Caco-2 (cell line): ENCODE results near the gene CDK17. TPM values are rescaled to one million over a fixed set of nuclear protein-coding genes. Genes with fewer than 3 reads are reported as not detected.

Source experiments
- BruUV-seq: library from RNA; stranded (reverse); fragments of 400-500 nt; replicated peaks from 2 replicates; lab custom pipeline; 2021; lab: Mats Ljungman, UMichigan
- CTCF ChIA-PET: fragments of 300-600 bp; sonication (Branson Sonifier 250); formaldehyde crosslinking; loops from one replicate; lab custom pipeline; 2022; ENCODE audit warnings: antibody characterized with exemption; lab: Charles Lee
- POLR2A ChIA-PET: fragments of 300-600 bp; sonication (Branson Sonifier 250); formaldehyde crosslinking; loops from one replicate; lab custom pipeline; 2022; ENCODE audit warnings: antibody characterized with exemption; lab: Charles Lee
- DNase-seq, 2 experiments: peaks; one replicate each; pipeline versions ENCODE4 v3.0.0 to v3.0.0-alpha.2; 2020 to 2022
- H3K27me3 ChIP-seq: replicated peaks from 2 replicates; pipeline ENCODE4 v1.6.0; 2011; ENCODE audit warnings: low read length; ENCODE audit not compliant: control insufficient read depth, insufficient read depth
- H3K36me3 ChIP-seq: 2 replicates; pipeline ENCODE4 v1.5.1; 2011; ENCODE audit warnings: low read length; ENCODE audit not compliant: control insufficient read depth, insufficient read depth
- H3K4me1 ChIP-seq: fragments of 250-450 bp; sonication (Bioruptor Pico); 2 replicates; pipeline ENCODE4 v1.5.1; 2020; ENCODE audit warnings: mild to moderate bottlenecking
- H3K4me3 ChIP-seq: 2 replicates; pipeline ENCODE4 v1.5.1; 2011; ENCODE audit warnings: low read depth, mild to moderate bottlenecking, control low read depth, low read length
- H3K9me3 ChIP-seq: fragments of 250-450 bp; sonication (Bioruptor Pico); 2 replicates; pipeline ENCODE4 v1.5.1; 2020; ENCODE audit warnings: mild to moderate bottlenecking, moderate library complexity
- H3K27ac Mint-ChIP-seq: one replicate; pipeline ENCODE4 v1.8.0; 2022; ENCODE audit warnings: mixed read lengths; ENCODE audit not compliant: unreplicated experiment
- H3K27me3 Mint-ChIP-seq: one replicate; pipeline ENCODE4 v1.8.0; 2022; ENCODE audit warnings: mixed read lengths; ENCODE audit not compliant: insufficient read depth, unreplicated experiment
- H3K36me3 Mint-ChIP-seq: one replicate; pipeline ENCODE4 v1.8.0; 2022; ENCODE audit warnings: mild to moderate bottlenecking, mixed read lengths; ENCODE audit not compliant: insufficient read depth, unreplicated experiment
- H3K4me1 Mint-ChIP-seq: one replicate; pipeline ENCODE4 v1.8.0; 2022; ENCODE audit warnings: low read depth, mixed read lengths; ENCODE audit not compliant: unreplicated experiment
- H3K4me3 Mint-ChIP-seq: one replicate; pipeline ENCODE4 v1.8.0; 2022; ENCODE audit warnings: mild to moderate bottlenecking, moderate library complexity, mixed read lengths; ENCODE audit not compliant: unreplicated experiment
- H3K9me3 Mint-ChIP-seq: one replicate; pipeline ENCODE4 v1.8.0; 2022; ENCODE audit warnings: mixed read lengths; ENCODE audit not compliant: unreplicated experiment
- CTCF ChIP-seq, 2 experiments: fragments of 200-600 bp in 1 of 2; IDR thresholded peaks; 1 replicate in 1 of 2; 2 replicates in 1 of 2; pipeline versions ENCODE4 v1.5.1 to v1.8.0; 2011 to 2022; ENCODE audit warnings: antibody characterized with exemption in 1 of 2, control low read depth in 1 of 2, inconsistent platforms in 1 of 2, low read depth in 1 of 2, low read length in 1 of 2, mild to moderate bottlenecking in 1 of 2, moderate library complexity in 1 of 2; ENCODE audit not compliant: insufficient read depth in 1 of 2, severe bottlenecking in 1 of 2, unreplicated experiment in 1 of 2
- intact Hi-C: fragments of 100-400 bp; cut with micrococcal nuclease; formaldehyde crosslinking; loops from one replicate; pipeline ENCODE4 v1.10.0; 2022; ENCODE audit not compliant: unreplicated experiment
- total RNA-seq: library from RNA; stranded (reverse); gene quantifications from 2 replicates; pipeline ENCODE4 v1.2.3, GENCODE V29; 2022

Gene CDK17
- total RNA-seq, 1 experiment from 2014 or later = 11.7 TPM

- Mint-ChIP-seq H3K9me3 (no peaks in the 10 kb centered on the region), H3K27me3 (no peaks in the 10 kb centered on the region), H3K4me3 (no peak overlapping the region), H3K4me1 (peaks cover 7% of the 10 kb centered on the region), H3K27ac (no peak overlapping the region), H3K36me3 (no peaks in the 10 kb centered on the region)
- Histone ChIP-seq H3K9me3 (no peaks in the 10 kb centered on the region), H3K27me3 (no peaks in the 10 kb centered on the region), H3K4me3 (no peak overlapping the region), H3K4me1 (no peaks in the 10 kb centered on the region; the same call in 1 of the 2 replicates), H3K36me3 (no peaks in the 10 kb centered on the region)
- BruUV-seq = no TSS peak
- no peak for TF ChIP-seq CTCF (IDR thresholded peaks at IDR 0.05; ENCODE audit: insufficient read depth in 1 of 2, low read depth in 1 of 2, low read length in 1 of 2, severe bottlenecking in 1 of 2, unreplicated experiment in 1 of 2)
- intact Hi-C loops = no loop called here
- POLR2A ChIA-PET = no interaction called here
- CTCF ChIA-PET = no interaction called here
- DNase-seq = peak; percentile 3 to 60
Observed at GRCh38 chr12:96431067-96431466, 30.8 kb upstream of the CDK17 start.

DNA sequence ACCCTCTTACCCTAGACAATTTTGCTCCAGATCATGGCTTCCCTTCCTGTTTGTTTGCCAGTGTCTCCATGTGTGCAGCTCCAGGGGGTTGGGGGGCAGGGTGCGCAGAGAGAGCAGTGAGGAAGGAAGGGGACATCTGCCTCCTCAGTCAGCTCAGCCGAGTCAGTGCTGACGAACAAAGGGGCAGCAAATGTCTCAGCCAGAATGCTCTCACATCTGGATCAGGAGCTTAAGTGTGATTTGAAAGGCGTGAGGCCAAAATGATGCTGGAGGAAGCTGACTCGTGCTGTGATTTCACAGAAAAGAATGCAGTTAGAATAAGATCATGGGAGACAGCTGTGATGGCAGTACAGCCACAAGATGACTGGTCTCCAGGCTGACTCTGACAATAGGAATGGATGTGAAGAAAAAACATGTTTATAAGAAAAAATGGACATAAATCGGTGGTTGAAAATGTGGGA lies 27.1 kb upstream of the CDK17 start:
- Mint-ChIP-seq H3K4me1 (peaks cover 7% of the 10 kb centered on the region), H3K27me3 (no peaks in the 10 kb centered on the region), H3K9me3 (no peaks in the 10 kb centered on the region), H3K36me3 (no peaks in the 10 kb centered on the region), H3K27ac (peak overlapping the region; percentile 76), H3K4me3 (no peak overlapping the region)
- no peaks in the 10 kb centered on the region for H3K9me3 ChIP-seq
- no peaks in the 10 kb centered on the region for H3K36me3 ChIP-seq
- no peak overlapping the region for H3K4me3 ChIP-seq
- intact Hi-C loops = no loop called here
- no peak for TF ChIP-seq CTCF (IDR thresholded peaks at IDR 0.05; ENCODE audit: insufficient read depth in 1 of 2, low read depth in 1 of 2, low read length in 1 of 2, severe bottlenecking in 1 of 2, unreplicated experiment in 1 of 2)
- BruUV-seq = no TSS peak
- CTCF ChIA-PET = no interaction called here
- DNase-seq = no peak
- no peaks in the 10 kb centered on the region; the same call in 1 of the 2 replicates for H3K4me1 ChIP-seq
- POLR2A ChIA-PET = no interaction called here
- no peaks in the 10 kb centered on the region for H3K27me3 ChIP-seq

GRCh38 chr12:96425951-96426350 lies 25.7 kb upstream of the CDK17 start:
- no TSS peak for BruUV-seq
- intact Hi-C loops = no loop called here
- no peak overlapping the region for H3K27ac Mint-ChIP-seq

More at GRCh38 chr12:96425951-96426350, 25.7 kb upstream of the CDK17 start:
- no peaks in the 10 kb centered on the region for H3K27me3 ChIP-seq
- H3K9me3 Mint-ChIP-seq = no peaks in the 10 kb centered on the region
- peaks cover 7% of the 10 kb centered on the region for H3K4me1 Mint-ChIP-seq
- no peaks in the 10 kb centered on the region for H3K36me3 ChIP-seq
- H3K36me3 Mint-ChIP-seq = no peaks in the 10 kb centered on the region
- no peak for DNase-seq
- no peak overlapping the region for H3K4me3 ChIP-seq
- ChIA-PET POLR2A (no interaction called here), CTCF (no interaction called here)
- H3K9me3 ChIP-seq = no peaks in the 10 kb centered on the region
- H3K27me3 Mint-ChIP-seq = no peaks in the 10 kb centered on the region
- H3K4me3 Mint-ChIP-seq = no peak overlapping the region
- TF ChIP-seq CTCF (IDR thresholded peaks at IDR 0.05; ENCODE audit: insufficient read depth in 1 of 2, low read depth in 1 of 2, low read length in 1 of 2, severe bottlenecking in 1 of 2, unreplicated experiment in 1 of 2) = no peak
- no peaks in the 10 kb centered on the region for H3K4me1 ChIP-seq
